PC-3 (cell line): Measurements from ENCODE around the gene GNG14. TPM values are rescaled to one million over a fixed set of nuclear protein-coding genes. Genes with fewer than 3 reads are reported as not detected.

ENCODE experiments used
- ATAC-seq: fragments of 200-7000 bp; cut with Tn5 transposase; 2 replicates; pipeline ENCODE4 v1.9.1; 2020; ENCODE audit warnings: mild to moderate bottlenecking, moderate library complexity
- BruUV-seq: library from RNA; stranded (reverse); fragments of 400-500 nt; replicated peaks from 2 replicates; lab custom pipeline; 2021; lab: Mats Ljungman, UMichigan
- CTCF ChIA-PET: fragments of 300-600 bp; sonication (Branson Sonifier 250); formaldehyde crosslinking; loops from one replicate; lab custom pipeline; 2022; ENCODE audit warnings: antibody characterized with exemption; lab: Charles Lee
- POLR2A ChIA-PET: fragments of 300-600 bp; sonication (Branson Sonifier 250); formaldehyde crosslinking; loops from one replicate; lab custom pipeline; 2022; ENCODE audit warnings: antibody characterized with exemption; ENCODE audit not compliant: unreplicated experiment; lab: Charles Lee
- DNase-seq: peaks from one replicate; pipeline ENCODE4 v3.0.0-alpha.2; 2015
- H2AFZ ChIP-seq: fragments of 300-600 bp; sonication (generic); 2 replicates; pipeline ENCODE4 v1.6.0; 2016; ENCODE audit warnings: antibody characterized with exemption, low read length
- H3F3A ChIP-seq: fragments of 300-600 bp; sonication (generic); one replicate; pipeline ENCODE4 v1.6.0; 2017; ENCODE audit warnings: antibody characterized with exemption, low read length, control low read depth, mild to moderate bottlenecking; ENCODE audit not compliant: unreplicated experiment
- H3K27ac ChIP-seq: fragments of 300-600 bp; sonication (generic); 2 replicates; pipeline ENCODE4 v1.5.1; 2016; ENCODE audit warnings: mild to moderate bottlenecking, low read length
- H3K27me3 ChIP-seq: fragments of 300-600 bp; sonication (generic); 2 replicates; pipeline ENCODE4 v1.6.1; 2016; ENCODE audit warnings: low read length, mixed read lengths
- H3K36me3 ChIP-seq: fragments of 300-600 bp; sonication (generic); 2 replicates; pipeline ENCODE4 v1.6.1; 2016; ENCODE audit warnings: low read depth, mixed run types, low read length, mixed read lengths
- H3K4me1 ChIP-seq: fragments of 300-600 bp; sonication (generic); 2 replicates; pipeline ENCODE4 v1.5.1; 2016; ENCODE audit warnings: low read length; ENCODE audit not compliant: insufficient read depth
- H3K4me2 ChIP-seq: fragments of 300-600 bp; sonication (generic); 2 replicates; pipeline ENCODE4 v1.6.0; 2016; ENCODE audit warnings: low read length
- H3K4me3 ChIP-seq: fragments of 300-600 bp; sonication (generic); 2 replicates; pipeline ENCODE4 v1.5.1; 2016; ENCODE audit warnings: mild to moderate bottlenecking, low read length, mixed read lengths
- H3K79me2 ChIP-seq: fragments of 300-600 bp; sonication (generic); 2 replicates; pipeline ENCODE4 v1.6.1; 2017; ENCODE audit warnings: low read length, mixed read lengths
- H3K9ac ChIP-seq: fragments of 300-600 bp; sonication (generic); 2 replicates; pipeline ENCODE4 v1.6.0; 2016; ENCODE audit warnings: mild to moderate bottlenecking, low read length
- H3K9me2 ChIP-seq: fragments of 300-600 bp; sonication (generic); replicated peaks from 2 replicates; pipeline ENCODE4 v1.6.1; 2016; ENCODE audit warnings: mixed run types, low read length, mixed read lengths
- H3K9me3 ChIP-seq: fragments of 300-600 bp; sonication (generic); 2 replicates; pipeline ENCODE4 v1.6.1; 2016; ENCODE audit warnings: low read length, mixed read lengths
- H4K20me1 ChIP-seq: fragments of 300-600 bp; sonication (generic); 2 replicates; pipeline ENCODE4 v1.6.1; 2016; ENCODE audit warnings: low read length, mixed read lengths
- CTCF ChIP-seq: fragments of 300-600 bp; sonication (generic); conservative IDR thresholded peaks from 2 replicates; pipeline ENCODE4 v1.5.1; 2017; ENCODE audit warnings: antibody characterized with exemption, low read depth, mild to moderate bottlenecking, low read length
- EZH2 ChIP-seq: fragments of 300-600 bp; sonication (generic); IDR thresholded peaks from one replicate; pipeline ENCODE4 v1.6.1; 2017; ENCODE audit warnings: antibody characterized with exemption, mild to moderate bottlenecking, low read length; ENCODE audit not compliant: unreplicated experiment
- EZH2phosphoT487 ChIP-seq: fragments of 300-600 bp; sonication (generic); IDR thresholded peaks from 2 replicates; pipeline ENCODE4 v1.6.1; 2018; ENCODE audit warnings: mild to moderate bottlenecking, antibody characterized with exemption, low read length, borderline replicate concordance
- intact Hi-C: fragments of 100-400 bp; cut with micrococcal nuclease; formaldehyde crosslinking; loops from 2 replicates; pipeline ENCODE4 v1.9.0; 2023
- total RNA-seq: library from RNA; depleted of rRNA; stranded (reverse); fragments of >200 nt; gene quantifications from 2 replicates; pipeline ENCODE4 v1.2.3, GENCODE V29; 2014

GNG14 gene
- total RNA-seq, 1 experiment from 2014 or later = not detected

- no TSS peak for BruUV-seq
- no peak for TF ChIP-seq EZH2
- TF ChIP-seq CTCF = no peak
- TF ChIP-seq EZH2phosphoT487 = no peak
- no peak overlapping the region for H2AFZ ChIP-seq
- H3K36me3 ChIP-seq = peaks cover 34% of the 10 kb centered on the region
- no peaks in the 10 kb centered on the region for H3K27me3 ChIP-seq
- ChIA-PET CTCF (no interaction called here), POLR2A (no interaction called here)
- no peak overlapping the region for H3K27ac ChIP-seq
- H3K9ac ChIP-seq = no peak overlapping the region
- intact Hi-C loops = no loop called here
- H3K79me2 ChIP-seq = peaks cover 20% of the 10 kb centered on the region
- H3K9me2 ChIP-seq = no peaks in the 10 kb centered on the region
- no peaks in the 10 kb centered on the region for H3K9me3 ChIP-seq
- no peaks in the 10 kb centered on the region for H3F3A ChIP-seq
- peak overlapping the region; percentile 64 for H3K4me2 ChIP-seq
- ATAC-seq = no peak
- peaks cover 6% of the 10 kb centered on the region; the same call in 1 of the 2 replicates for H4K20me1 ChIP-seq
- no peak for DNase-seq
- H3K4me3 ChIP-seq = no peak overlapping the region
- H3K4me1 ChIP-seq = no peaks in the 10 kb centered on the region
These were observed 7.8 kb upstream of the GNG14 start for GRCh38 chr19:12680034-12680433.

GRCh38 chr19:12681074-12681987 is 6.5 kb upstream of the GNG14 start, which contains the start of gene DHPS:
DHPS (minus strand) TSS chr19:12681880; CDS start chr19:12681766, 114 bp downstream.
- intact Hi-C loops = loop anchor here (1.0 kb wide), 1 partner anchor 56 kb away; the partner anchor contains the start of gene GET3
- peak; percentile 84 for ATAC-seq
- Histone ChIP-seq H3K4me2 (peak within 1 kb of the TSS; percentile 94), H3K9me3 (no peaks in the 10 kb centered on the region), H3F3A (no peaks in the 10 kb centered on the region), H3K4me1 (no peaks in the 10 kb centered on the region), H3K4me3 (peak within 1 kb of the TSS; percentile 80), H3K9ac (peak within 1 kb of the TSS; percentile 95), H3K79me2 (peaks cover 14% of the 10 kb centered on the region), H3K27me3 (no peaks in the 10 kb centered on the region), H3K27ac (peak within 1 kb of the TSS; percentile 96), H2AFZ (peak within 1 kb of the TSS; percentile 90), H3K36me3 (peaks cover 25% of the 10 kb centered on the region), H3K9me2 (no peaks in the 10 kb centered on the region), H4K20me1 (no peaks in the 10 kb centered on the region)
- POLR2A ChIA-PET = interaction anchor here (0.6 to 0.8 kb wide), 3 partner anchors 13 to 65 kb away, joined by 4 to 6 read pairs (median 5); no protein-coding TSS in a partner anchor
- DNase-seq = peak; percentile 99
- TSS peak; percentile 86 for BruUV-seq
- no peak for TF ChIP-seq EZH2
- no peak for TF ChIP-seq EZH2phosphoT487
- no peak for TF ChIP-seq CTCF
- CTCF ChIA-PET = no interaction called here
